Osteoblast (primary cell): ENCODE results near the gene SEC24C. TPM values are rescaled to one million over a fixed set of nuclear protein-coding genes. Genes with fewer than 3 reads are reported as not detected.
A peak's percentile ranks its signal among the peaks of the same experiment; 100 is the strongest.

ENCODE experiments used
- DNase-seq: peaks from one replicate; pipeline ENCODE4 v3.0.0; 2011; ENCODE audit warnings: low spot score, mixed read lengths; ENCODE audit not compliant: insufficient read length; ENCODE audit errors: missing footprints
- H2AFZ ChIP-seq: 2 replicates; pipeline ENCODE4 v1.6.0; 2011; ENCODE audit warnings: mild to moderate bottlenecking, low read length
- H3K27ac ChIP-seq: 2 replicates; pipeline ENCODE4 v1.5.1; 2011; ENCODE audit warnings: mild to moderate bottlenecking, low read depth, low read length, moderate library complexity
- H3K27me3 ChIP-seq: 2 replicates; pipeline ENCODE4 v1.6.0; 2012; ENCODE audit warnings: mild to moderate bottlenecking, control low read depth, inconsistent platforms, low read length, moderate library complexity; ENCODE audit not compliant: insufficient read depth
- H3K36me3 ChIP-seq: 2 replicates; pipeline ENCODE4 v1.5.1; 2011; ENCODE audit warnings: mild to moderate bottlenecking, low read length, control low read depth, moderate library complexity; ENCODE audit not compliant: insufficient read depth
- H3K4me1 ChIP-seq: 2 replicates; pipeline ENCODE4 v1.5.1; 2011; ENCODE audit warnings: mild to moderate bottlenecking, low read length, control low read depth, moderate library complexity; ENCODE audit not compliant: insufficient read depth
- H3K4me2 ChIP-seq: 2 replicates; pipeline ENCODE4 v1.6.0; 2011; ENCODE audit warnings: mild to moderate bottlenecking, low read length; ENCODE audit not compliant: insufficient read depth
- H3K4me3 ChIP-seq: fragments of 200-600 bp; sonication (generic); 3 replicates; pipeline ENCODE4 v1.5.1; 2012; ENCODE audit warnings: mild to moderate bottlenecking, low read length, inconsistent platforms; ENCODE audit not compliant: insufficient read depth
- H3K79me2 ChIP-seq: 2 replicates; pipeline ENCODE4 v1.6.0; 2012; ENCODE audit warnings: mild to moderate bottlenecking, low read length, control low read depth, inconsistent platforms; ENCODE audit not compliant: insufficient read depth
- H3K9me3 ChIP-seq: 2 replicates; pipeline ENCODE4 v1.5.1; 2011; ENCODE audit warnings: low read depth, low read length, control low read depth
- H4K20me1 ChIP-seq: 2 replicates; pipeline ENCODE4 v1.6.0; 2012; ENCODE audit warnings: mild to moderate bottlenecking, low read length, control low read depth; ENCODE audit not compliant: insufficient read depth
- CTCF ChIP-seq: IDR thresholded peaks from 2 replicates; pipeline ENCODE4 v1.5.1; 2011; ENCODE audit warnings: mild to moderate bottlenecking, low read depth, low read length, moderate library complexity; ENCODE audit errors: extremely low read depth
- total RNA-seq: library from RNA; depleted of rRNA; stranded (reverse); fragments of >200 nt; gene quantifications from 2 replicates; pipeline ENCODE4 v1.2.3, GENCODE V29; 2012

The SEC24C gene
- total RNA-seq, 1 donor: 28.6 TPM

- DNase-seq: no peak
- H2AFZ ChIP-seq: no peak overlapping the region
- peak overlapping the region; percentile 74 for H3K27ac ChIP-seq
- peaks cover 30% of the 10 kb centered on the region for H3K4me1 ChIP-seq
- H3K9me3 ChIP-seq: no peaks in the 10 kb centered on the region
- no peaks in the 10 kb centered on the region for H3K27me3 ChIP-seq
- H3K79me2 ChIP-seq: peaks cover 5% of the 10 kb centered on the region
- H3K4me3 ChIP-seq: no peak overlapping the region
- no peak for TF ChIP-seq CTCF
- peak overlapping the region; percentile 76 for H3K4me2 ChIP-seq
- H3K36me3 ChIP-seq: peaks cover 20% of the 10 kb centered on the region
- no peaks in the 10 kb centered on the region for H4K20me1 ChIP-seq
These were observed 71.5 kb downstream of the SEC24C start for GRCh38 chr10:73815719-73816030.

- Histone ChIP-seq H3K79me2 (no peaks in the 10 kb centered on the region), H3K36me3 (peaks cover 25% of the 10 kb centered on the region), H2AFZ (no peak overlapping the region), H3K27ac (peak overlapping the region; percentile 74), H3K4me2 (no peak overlapping the region), H3K4me3 (no peak overlapping the region), H3K27me3 (no peaks in the 10 kb centered on the region), H3K9me3 (no peaks in the 10 kb centered on the region), H4K20me1 (no peaks in the 10 kb centered on the region), H3K4me1 (peaks cover 30% of the 10 kb centered on the region)
- no peak for TF ChIP-seq CTCF
- peak; percentile 58 for DNase-seq
These were observed 73.0 kb downstream of the SEC24C start for GRCh38 chr10:73816917-73817729.

- Histone ChIP-seq H3K4me2 (no peak overlapping the region), H4K20me1 (no peaks in the 10 kb centered on the region)
These were observed 73.7 kb downstream of the SEC24C start for GRCh38 chr10:73817826-73818225.

GRCh38 chr10:73818402-73818801 lies 74.2 kb downstream of the SEC24C start:
- peak; percentile 22 for DNase-seq
- H3K27ac ChIP-seq: no peak overlapping the region
- H3K4me2 ChIP-seq: no peak overlapping the region
- no peaks in the 10 kb centered on the region for H3K9me3 ChIP-seq
- no peaks in the 10 kb centered on the region for H3K27me3 ChIP-seq
- no peaks in the 10 kb centered on the region for H3K79me2 ChIP-seq
- TF ChIP-seq CTCF: no peak
- H2AFZ ChIP-seq: no peak overlapping the region
- H3K36me3 ChIP-seq: peaks cover 23% of the 10 kb centered on the region
- no peaks in the 10 kb centered on the region for H4K20me1 ChIP-seq
- peaks cover 30% of the 10 kb centered on the region for H3K4me1 ChIP-seq
- no peak overlapping the region for H3K4me3 ChIP-seq

More at GRCh38 chr10:73817826-73818225, 73.7 kb downstream of the SEC24C start:
- DNase-seq: peak; percentile 66
- no peaks in the 10 kb centered on the region for H3K27me3 ChIP-seq
- H3K36me3 ChIP-seq: peaks cover 21% of the 10 kb centered on the region
- no peak overlapping the region for H2AFZ ChIP-seq
- no peak overlapping the region for H3K4me3 ChIP-seq
- H3K27ac ChIP-seq: no peak overlapping the region
- no peak for TF ChIP-seq CTCF
- H3K4me1 ChIP-seq: peaks cover 30% of the 10 kb centered on the region
- H3K79me2 ChIP-seq: no peaks in the 10 kb centered on the region
- H3K9me3 ChIP-seq: no peaks in the 10 kb centered on the region
